VCaP (cell line): ENCODE measurements around the gene MRPL41.

Experiments used
- H3K27ac ChIP-seq: fragments of 450-650 bp; 2 replicates; pipeline ENCODE4 v1.5.1; 2017
- CTCF ChIP-seq: fragments of 450-650 bp; conservative IDR thresholded peaks from 2 replicates; pipeline ENCODE4 v1.5.1; 2017; ENCODE audit warnings: mild to moderate bottlenecking, moderate library complexity

Gene MRPL41

GRCh38 chr9:137543237-137543963, 8.3 kb upstream of the MRPL41 start:
- no peak for TF ChIP-seq CTCF
- H3K27ac ChIP-seq, result no peak overlapping the region

- TF ChIP-seq CTCF, result no peak
- no peak overlapping the region for H3K27ac ChIP-seq
These were observed 7.4 kb upstream of the MRPL41 start for GRCh38 chr9:137544176-137544760.

- TF ChIP-seq CTCF, result no peak
- H3K27ac ChIP-seq, result no peak overlapping the region
These were observed 6.6 kb upstream of the MRPL41 start for GRCh38 chr9:137545123-137545522.

GRCh38 chr9:137547687-137548543, 3.8 kb upstream of the MRPL41 start:
- TF ChIP-seq CTCF, result no peak
- peak overlapping the region; percentile 95 for H3K27ac ChIP-seq

GRCh38 chr9:137550231-137550621, 1.5 kb upstream of the MRPL41 start, which contains the start of gene PNPLA7:
Gene PNPLA7, minus strand, starts transcription at chr9:137550402. Its CDS starts 205 bp downstream, at chr9:137550197.
- H3K27ac ChIP-seq, result peak within 1 kb of the TSS; percentile 95
- 0 out of 2 replicates have a peak, but pooled peaks have one; percentile 2 for TF ChIP-seq CTCF

- peak overlapping the region; percentile 87 for H3K27ac ChIP-seq
These were observed 768 bp upstream of the MRPL41 start for GRCh38 chr9:137550958-137551263.

GRCh38 chr9:137552022-137552768, 516 bp downstream of the MRPL41 start:
- peak overlapping the region; percentile 87 for H3K27ac ChIP-seq
- no peak for TF ChIP-seq CTCF

GRCh38 chr9:137553654-137554053, 2.0 kb downstream of the MRPL41 start:
- H3K27ac ChIP-seq, result peak overlapping the region; percentile 87
